T-helper 2 cell treated with Interferon-gamma antibody and Interleukin-4, amounts not matched to agents 100 ng/mL and 5 ng/mL, for 36 hours (primary cell): ENCODE data around the gene NADSYN1. TPM values are rescaled to one million over a fixed set of nuclear protein-coding genes. Genes with fewer than 3 reads are reported as not detected.

Source experiments
- intact Hi-C: fragments of 100-400 bp; cut with micrococcal nuclease; formaldehyde crosslinking; loops from one replicate; pipeline ENCODE4 v1.15.1; 2023
- total RNA-seq: library from RNA; stranded (reverse); gene quantifications from 2 replicates; pipeline ENCODE4 v1.2.3, GENCODE V29; 2022

The NADSYN1 gene
- total RNA-seq, 1 donor from 2014 or later = 109 TPM

DNA sequence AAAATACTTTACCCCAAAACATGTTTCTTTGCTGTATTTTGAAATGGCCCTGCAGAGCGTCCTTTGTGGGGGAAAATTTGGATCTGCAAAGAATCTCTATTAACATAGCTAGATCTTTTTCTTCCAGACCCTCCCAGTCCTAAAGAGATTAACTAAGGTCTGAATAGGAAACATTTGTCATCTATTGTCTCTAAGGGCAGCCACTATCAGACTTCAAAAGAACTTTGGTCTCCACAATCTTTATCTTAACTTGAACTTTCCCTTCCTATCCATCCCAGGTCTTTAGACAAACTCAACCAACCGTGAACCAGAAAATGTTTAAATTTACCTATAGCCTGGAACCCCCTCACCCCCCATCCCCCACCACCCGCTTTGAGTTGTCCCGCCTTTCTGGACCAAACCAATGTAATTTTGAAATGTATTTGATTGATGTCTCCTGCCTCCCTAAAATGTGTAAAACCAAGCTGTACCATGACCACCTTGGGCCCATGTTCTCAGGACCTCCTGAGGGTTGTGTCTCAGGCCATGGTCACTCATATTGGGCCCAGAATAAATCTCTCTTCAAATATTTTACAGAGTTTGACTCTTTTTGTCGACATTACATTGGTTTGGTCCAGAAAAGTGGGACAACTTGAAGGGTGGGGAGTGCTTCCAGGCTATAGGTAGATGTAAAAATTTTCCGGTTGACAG lies 91.7 kb downstream of the NADSYN1 start:
- intact Hi-C loops = no loop called here

DNA sequence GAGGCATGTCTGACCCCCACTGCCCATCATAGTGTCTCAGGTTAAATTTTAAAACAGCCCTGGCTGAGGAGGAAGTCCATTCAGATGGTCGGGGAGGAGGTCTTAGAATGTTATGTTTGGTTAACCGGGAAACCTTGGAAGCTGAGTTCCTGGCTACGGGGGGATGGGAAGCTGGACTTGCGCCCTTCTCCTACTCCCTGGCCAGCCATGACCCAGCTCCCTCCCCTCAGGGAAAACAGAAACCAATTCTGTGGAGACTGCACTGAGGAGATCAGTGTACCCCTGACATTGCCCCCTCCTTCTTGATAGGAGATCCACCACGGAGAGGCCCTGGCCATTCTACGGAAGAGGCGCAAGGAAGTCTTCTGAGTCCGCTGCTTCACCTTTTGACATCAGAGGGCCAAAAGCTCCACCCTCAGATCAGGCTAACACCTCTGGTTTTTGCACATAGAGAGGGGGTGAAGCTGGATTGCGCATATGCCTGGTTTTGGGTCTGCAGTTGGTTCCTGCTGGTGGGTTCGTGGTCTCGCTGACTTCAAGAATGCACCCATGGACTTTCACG lies 92.5 kb downstream of the NADSYN1 start:
- intact Hi-C loops = no loop called here

DNA sequence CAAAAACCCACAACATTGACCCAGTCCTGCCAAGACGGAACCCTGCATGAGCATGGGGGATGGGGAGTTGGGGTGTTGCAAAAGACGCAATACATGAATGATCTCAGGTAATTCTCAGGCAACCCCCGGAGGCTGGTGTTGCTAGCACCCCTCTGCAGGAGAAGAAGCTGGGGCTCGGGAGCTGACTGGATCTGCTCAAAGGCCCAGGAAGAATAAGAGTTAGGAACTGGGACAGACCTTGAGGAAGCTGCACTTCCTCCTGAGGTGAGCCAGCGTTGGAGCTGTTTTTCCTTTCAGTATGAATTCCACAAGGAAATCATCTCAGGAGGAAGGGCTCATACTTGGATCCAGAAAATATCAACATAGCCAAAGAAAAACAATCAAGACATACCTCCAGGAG lies 95.1 kb downstream of the NADSYN1 start, which contains the start of gene KRTAP5-9:
Gene KRTAP5-9, plus strand, starts transcription at position 301 of the 400 bp plus-strand sequence. CDS start 238 bp downstream, outside the sequence.
- intact Hi-C loops = no loop called here

DNA sequence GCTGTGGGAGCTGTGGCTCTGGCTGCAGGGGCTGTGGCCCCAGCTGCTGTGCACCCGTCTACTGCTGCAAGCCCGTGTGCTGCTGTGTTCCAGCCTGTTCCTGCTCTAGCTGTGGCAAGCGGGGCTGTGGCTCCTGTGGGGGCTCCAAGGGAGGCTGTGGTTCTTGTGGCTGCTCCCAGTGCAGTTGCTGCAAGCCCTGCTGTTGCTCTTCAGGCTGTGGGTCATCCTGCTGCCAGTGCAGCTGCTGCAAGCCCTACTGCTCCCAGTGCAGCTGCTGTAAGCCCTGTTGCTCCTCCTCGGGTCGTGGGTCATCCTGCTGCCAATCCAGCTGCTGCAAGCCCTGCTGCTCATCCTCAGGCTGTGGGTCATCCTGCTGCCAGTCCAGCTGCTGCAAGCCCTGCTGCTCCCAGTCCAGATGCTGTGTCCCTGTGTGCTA lies 95.7 kb downstream of the NADSYN1 start:
- intact Hi-C loops = no loop called here

Other genes starting within 250 kb of the NADSYN1 start
- not detected in 2 replicates for gene SHANK2, start 200.6 kb upstream of the NADSYN1 start, total RNA-seq
- gene DHCR7, start 4.8 kb upstream of the NADSYN1 start, total RNA-seq = 47.0 and 51.1 TPM in 2 replicates
- gene KRTAP5-7, start 74.1 kb downstream of the NADSYN1 start, total RNA-seq = 0.14 and 0.25 TPM in 2 replicates
- 0.16 TPM in 1 of 2 replicates, not detected in the other for gene KRTAP5-8, start 84.8 kb downstream of the NADSYN1 start, total RNA-seq
- 0.18 and 0.39 TPM in 2 replicates for gene KRTAP5-9, start 95.2 kb downstream of the NADSYN1 start, total RNA-seq
- not detected in 2 replicates for gene KRTAP5-10, start 112.4 kb downstream of the NADSYN1 start, total RNA-seq
- gene KRTAP5-11, start 129.7 kb downstream of the NADSYN1 start, total RNA-seq = not detected in 2 replicates